ENCODE measurements around the gene RAB3IL1.

RAB3IL1 gene

GRCh38 chr11:61959114-61959513 lies 41.7 kb upstream of the RAB3IL1 start:
- no peak overlapping the region for H2AFZ ChIP-seq (ENCODE audit: low read depth, low read length)
- no peaks in the 10 kb centered on the region for H3K9me3 ChIP-seq (ENCODE audit: insufficient read depth, low read length, severe bottlenecking)
- no peak overlapping the region for H3K4me2 ChIP-seq (ENCODE audit: insufficient read depth, low read length)
- H3K27ac ChIP-seq (ENCODE audit: low read length): no peak overlapping the region
- no peaks in the 10 kb centered on the region for H3K79me2 ChIP-seq (ENCODE audit: insufficient read depth, low read length)
- H3K9ac ChIP-seq (ENCODE audit: low read depth, low read length): no peak overlapping the region
- H3K27me3 ChIP-seq (ENCODE audit: insufficient read depth, low read length, poor library complexity): no peaks in the 10 kb centered on the region
- peaks cover 8% of the 10 kb centered on the region; the same call in 1 of the 2 replicates for H3K36me3 ChIP-seq (ENCODE audit: insufficient read depth, low read length)
- H3K4me3 ChIP-seq (ENCODE audit: low read depth in 1 of 2, low read length in 2 of 2): no peak overlapping the region
- H3K4me1 ChIP-seq (ENCODE audit: insufficient read depth, low read length): no peaks in the 10 kb centered on the region
- TF ChIP-seq EZH2 (IDR thresholded peaks at IDR 0.05; ENCODE audit: borderline replicate concordance, low read depth, low read length, severe bottlenecking): no peak
- no peak for TF ChIP-seq CTCF (IDR thresholded peaks at IDR 0.05; ENCODE audit: borderline replicate concordance, extremely low read depth, low read length, poor library complexity, severe bottlenecking)
- DNase-seq (no peak), ATAC-seq (ENCODE audit: insufficient read depth, low read depth) (no peak)
- no peaks in the 10 kb centered on the region for H4K20me1 ChIP-seq (ENCODE audit: insufficient read depth, low read length)

- Histone ChIP-seq H2AFZ (ENCODE audit: low read depth, low read length) (no peak overlapping the region), H3K36me3 (ENCODE audit: insufficient read depth, low read length) (peaks cover 3% of the 10 kb centered on the region; the same call in 1 of the 2 replicates), H3K4me3 (ENCODE audit: low read depth in 1 of 2, low read length in 2 of 2) (no peak overlapping the region), H3K27ac (ENCODE audit: low read length) (no peak overlapping the region), H4K20me1 (ENCODE audit: insufficient read depth, low read length) (no peaks in the 10 kb centered on the region), H3K9ac (ENCODE audit: low read depth, low read length) (no peak overlapping the region), H3K27me3 (ENCODE audit: insufficient read depth, low read length, poor library complexity) (no peaks in the 10 kb centered on the region), H3K79me2 (ENCODE audit: insufficient read depth, low read length) (no peaks in the 10 kb centered on the region), H3K4me2 (ENCODE audit: insufficient read depth, low read length) (no peak overlapping the region), H3K9me3 (ENCODE audit: insufficient read depth, low read length, severe bottlenecking) (no peaks in the 10 kb centered on the region), H3K4me1 (ENCODE audit: insufficient read depth, low read length) (no peaks in the 10 kb centered on the region)
- ATAC-seq (ENCODE audit: insufficient read depth, low read depth): no peak
- TF ChIP-seq CTCF (IDR thresholded peaks at IDR 0.05; ENCODE audit: borderline replicate concordance, extremely low read depth, low read length, poor library complexity, severe bottlenecking) (no peak), EZH2 (IDR thresholded peaks at IDR 0.05; ENCODE audit: borderline replicate concordance, low read depth, low read length, severe bottlenecking) (no peak)
- no peak for DNase-seq
Observed at GRCh38 chr11:61958590-61958989, 41.2 kb upstream of the RAB3IL1 start.

GRCh38 chr11:61957021-61957770 lies 39.8 kb upstream of the RAB3IL1 start:
- H2AFZ ChIP-seq (ENCODE audit: low read depth, low read length): no peak overlapping the region
- no peak for TF ChIP-seq EZH2 (IDR thresholded peaks at IDR 0.05; ENCODE audit: borderline replicate concordance, low read depth, low read length, severe bottlenecking)
- no peak overlapping the region for H3K4me3 ChIP-seq (ENCODE audit: low read depth in 1 of 2, low read length in 2 of 2)
- H3K4me1 ChIP-seq (ENCODE audit: insufficient read depth, low read length): no peaks in the 10 kb centered on the region
- DNase-seq: no peak
- no peak overlapping the region for H3K9ac ChIP-seq (ENCODE audit: low read depth, low read length)
- no peak for ATAC-seq (ENCODE audit: insufficient read depth, low read depth)
- no peaks in the 10 kb centered on the region for H3K79me2 ChIP-seq (ENCODE audit: insufficient read depth, low read length)
- H3K27me3 ChIP-seq (ENCODE audit: insufficient read depth, low read length, poor library complexity): no peaks in the 10 kb centered on the region
- no peak overlapping the region for H3K27ac ChIP-seq (ENCODE audit: low read length)
- H3K36me3 ChIP-seq (ENCODE audit: insufficient read depth, low read length): no peaks in the 10 kb centered on the region
- H3K4me2 ChIP-seq (ENCODE audit: insufficient read depth, low read length): no peak overlapping the region
- H4K20me1 ChIP-seq (ENCODE audit: insufficient read depth, low read length): no peaks in the 10 kb centered on the region
- no peaks in the 10 kb centered on the region for H3K9me3 ChIP-seq (ENCODE audit: insufficient read depth, low read length, severe bottlenecking)

- no peaks in the 10 kb centered on the region for H3K27me3 ChIP-seq (ENCODE audit: insufficient read depth, low read length, poor library complexity)
- H3K27ac ChIP-seq (ENCODE audit: low read length): no peak overlapping the region
- H4K20me1 ChIP-seq (ENCODE audit: insufficient read depth, low read length): no peaks in the 10 kb centered on the region
- ATAC-seq (ENCODE audit: insufficient read depth, low read depth): no peak
- H3K9me3 ChIP-seq (ENCODE audit: insufficient read depth, low read length, severe bottlenecking): no peaks in the 10 kb centered on the region
- DNase-seq: no peak
- no peaks in the 10 kb centered on the region for H3K79me2 ChIP-seq (ENCODE audit: insufficient read depth, low read length)
- no peak overlapping the region for H3K4me3 ChIP-seq (ENCODE audit: low read depth in 1 of 2, low read length in 2 of 2)
- TF ChIP-seq EZH2 (IDR thresholded peaks at IDR 0.05; ENCODE audit: borderline replicate concordance, low read depth, low read length, severe bottlenecking) (no peak), CTCF (IDR thresholded peaks at IDR 0.05; ENCODE audit: borderline replicate concordance, extremely low read depth, low read length, poor library complexity, severe bottlenecking) (no peak)
- H3K4me2 ChIP-seq (ENCODE audit: insufficient read depth, low read length): no peak overlapping the region
- no peaks in the 10 kb centered on the region for H3K4me1 ChIP-seq (ENCODE audit: insufficient read depth, low read length)
- no peak overlapping the region for H3K9ac ChIP-seq (ENCODE audit: low read depth, low read length)
- H3K36me3 ChIP-seq (ENCODE audit: insufficient read depth, low read length): no peaks in the 10 kb centered on the region
- no peak overlapping the region for H2AFZ ChIP-seq (ENCODE audit: low read depth, low read length)
Observed at GRCh38 chr11:61956191-61957020, 39.0 kb upstream of the RAB3IL1 start.
